ENCODE data around the gene KCNH5. TPM values are rescaled to one million over a fixed set of nuclear protein-coding genes. Genes with fewer than 3 reads are reported as not detected.

The KCNH5 gene
- total RNA-seq, 2 donors from 2014 or later = not detected

DNA sequence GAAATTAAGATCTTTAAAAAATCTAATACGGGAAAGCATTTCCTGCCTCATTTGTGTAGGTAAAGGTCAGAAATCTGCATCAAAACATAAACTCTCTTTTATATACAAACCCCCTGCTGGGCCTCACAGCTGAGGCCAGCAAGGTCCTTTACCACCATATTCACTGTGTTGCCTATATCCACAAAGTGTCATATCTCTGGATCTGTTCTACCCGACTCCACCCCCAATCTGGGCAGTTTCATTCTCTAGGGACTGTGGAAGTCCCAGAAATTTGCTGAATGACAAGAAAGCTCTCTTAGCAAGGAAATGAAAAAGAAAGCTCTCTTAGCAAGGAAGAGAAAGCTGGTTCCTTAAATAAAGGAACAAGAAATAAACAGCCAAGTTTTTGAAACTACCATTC lies 301.7 kb downstream of the KCNH5 start:
- peaks cover 3 to 7% of the 10 kb centered on the region in 2 donors for H3K9me3 Mint-ChIP-seq
- no peak overlapping the region for H3K27ac Mint-ChIP-seq
- no peaks in the 10 kb centered on the region for H3K36me3 Mint-ChIP-seq
- ATAC-seq (no peak), DNase-seq (ENCODE audit: low spot score in 2 of 2) (no peak)

DNA sequence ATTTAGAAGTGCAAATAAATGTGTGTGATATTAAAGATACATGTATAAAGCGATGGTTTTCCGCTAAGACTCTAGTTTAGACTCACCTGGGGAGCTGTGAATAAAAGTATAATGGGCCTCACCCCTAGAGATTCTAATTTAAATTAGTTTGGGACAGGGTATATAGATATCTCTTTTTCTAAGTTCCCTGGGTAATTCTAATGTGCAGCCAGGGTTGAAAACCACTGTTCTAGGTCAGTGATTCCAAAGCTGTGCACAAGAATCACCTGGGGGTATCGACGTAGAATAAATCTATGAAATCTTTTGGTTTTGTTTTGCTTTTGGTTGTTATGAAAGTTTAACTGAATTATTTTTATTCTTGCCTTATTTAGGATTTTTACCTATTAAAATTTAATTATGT lies 302.1 kb downstream of the KCNH5 start:
- DNase-seq (ENCODE audit: low spot score in 2 of 2) (no peak), ATAC-seq (no peak)
- Mint-ChIP-seq H3K9me3 (peaks cover 4 to 5% of the 10 kb centered on the region in 2 donors), H3K36me3 (no peaks in the 10 kb centered on the region), H3K27ac (no peak overlapping the region)

DNA sequence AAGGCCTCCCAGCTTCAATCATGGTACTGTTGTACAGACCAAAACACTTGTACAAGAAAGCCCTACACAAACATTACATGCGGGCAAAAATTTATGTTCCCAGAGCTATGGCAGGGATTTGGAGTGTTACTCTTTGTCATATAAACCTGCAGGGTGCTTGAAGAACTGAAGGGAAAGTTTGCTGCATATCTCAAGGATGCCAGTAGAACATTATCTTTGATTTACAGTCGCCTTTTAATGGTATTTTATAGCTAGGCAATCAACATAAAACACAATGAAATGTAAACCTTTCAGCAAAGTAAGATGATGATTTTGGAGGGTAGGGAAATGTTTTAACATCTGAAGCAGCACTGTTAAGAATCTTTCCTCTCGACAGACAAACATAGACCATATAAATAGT lies 305.6 kb downstream of the KCNH5 start:
- Mint-ChIP-seq H3K27ac (no peak overlapping the region), H3K9me3 (peaks cover 4 to 5% of the 10 kb centered on the region in 2 donors), H3K36me3 (no peaks in the 10 kb centered on the region)
- ATAC-seq = no peak
- no peak for DNase-seq (ENCODE audit: low spot score in 2 of 2)

DNA sequence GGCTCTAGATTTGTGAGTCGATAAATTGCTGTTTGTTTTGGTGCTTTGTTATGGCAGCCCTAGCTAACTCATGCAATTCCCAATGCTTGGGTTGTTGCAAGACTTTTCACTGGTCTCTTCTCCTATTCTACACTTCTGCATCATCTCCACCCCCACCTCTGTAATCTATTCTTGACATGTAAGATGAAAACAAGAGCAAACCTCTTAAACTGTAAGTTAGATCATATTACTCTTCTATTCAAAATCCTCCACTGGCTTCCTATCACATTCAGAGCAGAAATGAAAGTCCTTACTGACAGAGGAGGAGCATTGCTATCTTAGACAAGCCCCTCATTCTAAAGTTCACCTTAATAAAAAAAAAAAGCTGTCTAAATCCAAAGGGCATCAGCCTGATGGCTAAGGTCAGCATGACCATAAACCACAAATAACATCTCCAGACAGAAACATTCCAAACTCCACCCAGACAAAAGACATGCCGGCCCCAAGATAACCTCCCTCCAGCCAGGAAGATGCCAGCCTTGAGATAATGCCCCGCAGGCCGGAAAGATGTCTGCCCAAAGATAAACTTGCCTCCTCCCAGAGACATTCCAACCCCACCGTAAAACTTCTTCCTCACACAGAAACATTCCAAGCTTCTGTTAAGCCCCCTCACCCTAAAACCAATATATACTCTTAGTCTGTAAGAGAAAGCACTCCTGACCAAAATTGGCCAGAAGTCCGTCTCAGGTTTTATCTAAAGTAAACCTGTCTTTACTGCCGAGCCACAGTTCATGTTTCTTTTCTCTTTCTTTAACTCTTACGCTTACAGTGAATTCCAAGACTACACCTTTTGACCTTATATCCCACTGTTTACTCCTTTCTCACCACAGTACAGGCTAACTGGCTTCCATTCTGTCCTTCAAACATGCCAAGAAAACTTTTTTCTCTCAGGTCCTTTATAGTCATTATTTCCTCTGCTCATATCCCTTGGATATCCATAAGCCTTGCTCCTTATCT lies 308.9 kb downstream of the KCNH5 start:
- ATAC-seq (no peak), DNase-seq (ENCODE audit: low spot score in 2 of 2) (no peak)
- no peaks in the 10 kb centered on the region for H3K36me3 Mint-ChIP-seq
- H3K27ac Mint-ChIP-seq = no peak overlapping the region
- peaks cover 4 to 5% of the 10 kb centered on the region in 2 donors for H3K9me3 Mint-ChIP-seq

DNA sequence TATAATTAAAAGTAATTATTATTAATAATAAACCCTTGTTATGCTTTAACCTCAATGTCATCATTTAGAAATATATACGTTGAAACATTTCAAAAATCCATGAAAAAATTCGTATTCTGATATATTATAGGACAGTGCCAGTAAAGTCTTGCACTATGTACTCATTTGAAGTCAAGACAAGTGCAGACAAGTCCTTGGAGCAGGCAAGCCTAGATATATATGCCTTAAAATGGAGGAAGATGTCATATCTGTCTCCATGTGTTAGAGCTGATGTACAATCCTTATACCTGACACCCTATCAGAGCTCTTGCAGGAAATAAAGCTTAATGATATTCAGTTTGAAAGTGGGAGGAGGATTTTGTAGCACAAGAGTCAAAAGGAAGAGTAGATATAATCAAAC lies 310.4 kb downstream of the KCNH5 start:
- no peak for ATAC-seq
- H3K9me3 Mint-ChIP-seq = peaks cover 4 to 5% of the 10 kb centered on the region in 2 donors

DNA sequence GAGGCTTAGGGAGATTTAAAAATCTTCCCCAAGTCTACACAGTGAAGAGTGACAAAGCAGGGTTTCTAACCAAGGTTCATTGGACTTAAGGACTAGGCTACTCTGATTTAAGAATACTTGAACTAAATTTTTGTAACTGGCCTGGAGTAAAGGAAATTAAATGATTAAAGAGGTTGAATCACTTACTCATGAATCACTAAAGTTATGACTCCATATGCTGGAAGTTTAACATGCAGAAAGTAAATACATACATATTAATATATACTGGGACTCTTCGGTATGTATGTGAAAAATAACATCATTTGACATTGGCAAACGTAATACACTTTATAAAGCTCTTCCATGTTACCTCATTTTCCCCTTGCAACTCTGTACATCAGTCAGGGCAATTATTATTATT lies 322.9 kb downstream of the KCNH5 start:
- no peak for ATAC-seq
- H3K27ac Mint-ChIP-seq = no peak overlapping the region
- H3K36me3 Mint-ChIP-seq = no peaks in the 10 kb centered on the region
- peaks cover 6 to 10% of the 10 kb centered on the region in 2 donors for H3K9me3 Mint-ChIP-seq
- DNase-seq (ENCODE audit: low spot score in 2 of 2) = no peak

More for the DNA sequence above, 310.4 kb downstream of the KCNH5 start:
- no peaks in the 10 kb centered on the region for H3K36me3 Mint-ChIP-seq
- H3K27ac Mint-ChIP-seq = no peak overlapping the region
- DNase-seq (ENCODE audit: low spot score in 2 of 2) = no peak

DNA sequence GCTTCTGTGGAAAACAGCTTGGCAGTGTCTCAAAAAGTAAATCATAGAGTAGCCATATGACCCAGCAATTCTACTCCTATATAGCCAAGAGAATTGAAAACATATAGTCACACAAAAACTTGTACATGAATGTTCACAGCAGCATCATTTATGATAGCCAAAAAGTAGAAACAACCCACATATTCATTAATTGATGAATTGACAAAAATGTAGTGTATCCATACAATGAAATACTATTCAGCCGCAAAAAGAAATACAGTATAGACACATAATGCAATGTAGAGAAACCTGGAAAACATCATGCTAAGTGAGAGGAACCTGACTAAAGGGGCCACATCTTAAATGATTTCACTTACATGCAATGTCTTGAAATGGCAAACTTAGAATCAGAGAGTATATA lies 326.6 kb downstream of the KCNH5 start:
- Mint-ChIP-seq H3K9me3 (peaks cover 6 to 10% of the 10 kb centered on the region in 2 donors), H3K27ac (no peak overlapping the region), H3K36me3 (no peaks in the 10 kb centered on the region)
- no peak for DNase-seq (ENCODE audit: low spot score in 2 of 2)
- ATAC-seq = no peak

DNA sequence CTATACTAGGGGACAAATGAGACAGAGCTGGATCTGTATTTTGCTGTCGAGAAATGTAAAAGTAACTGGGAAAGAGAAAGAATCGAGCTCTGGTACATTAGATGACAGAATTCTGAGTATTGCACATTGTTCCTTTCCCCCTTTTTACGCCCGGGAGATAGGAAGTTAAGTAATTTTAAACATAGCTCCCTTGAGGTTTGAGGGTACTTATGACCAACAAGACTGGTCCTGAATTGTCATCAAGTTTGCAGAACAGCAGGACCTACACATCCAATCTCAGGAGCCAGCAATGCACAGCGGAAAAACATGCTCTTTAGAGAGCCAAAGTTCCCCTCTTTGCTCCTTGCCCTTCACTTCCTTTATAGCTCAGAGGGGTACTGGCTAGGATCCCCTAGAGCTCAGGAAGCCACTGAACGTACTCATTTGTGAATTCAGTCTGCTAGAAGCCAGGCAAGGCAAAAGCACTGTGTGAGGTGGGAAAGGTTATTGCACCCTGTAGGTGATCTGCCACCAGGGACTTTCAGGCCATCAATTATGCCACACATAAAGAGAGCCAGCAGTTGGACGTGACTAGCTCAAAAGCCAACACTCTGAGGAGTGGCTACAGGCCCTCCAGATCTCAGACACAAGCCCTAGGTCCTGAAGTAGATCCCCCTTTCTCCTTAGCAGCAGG lies 333.8 kb downstream of the KCNH5 start:
- no peak overlapping the region for H3K27ac Mint-ChIP-seq
- H3K36me3 Mint-ChIP-seq = no peaks in the 10 kb centered on the region
- ATAC-seq (no peak), DNase-seq (ENCODE audit: low spot score in 2 of 2) (no peak)
- H3K9me3 Mint-ChIP-seq = no peaks in the 10 kb centered on the region

DNA sequence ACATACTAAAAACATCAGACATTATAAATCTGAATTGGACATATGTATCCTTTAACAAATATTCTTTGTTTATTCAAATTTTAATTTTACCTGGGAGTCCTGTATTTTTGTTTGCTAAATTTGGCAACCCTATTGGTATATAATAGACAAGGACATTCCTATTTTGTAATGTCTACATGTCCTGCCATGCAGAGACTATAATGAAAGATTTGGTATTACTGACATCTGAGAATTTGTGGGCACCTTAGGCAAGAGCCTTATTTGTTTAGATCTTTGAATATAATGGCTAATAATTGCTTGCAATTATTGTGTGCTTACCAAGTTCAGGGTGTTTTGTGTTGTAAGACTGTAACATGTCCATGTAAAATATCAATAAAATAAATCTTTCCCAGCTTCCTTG lies 334.4 kb downstream of the KCNH5 start:
- Mint-ChIP-seq H3K9me3 (no peaks in the 10 kb centered on the region), H3K27ac (no peak overlapping the region), H3K36me3 (no peaks in the 10 kb centered on the region)
- ATAC-seq (no peak), DNase-seq (ENCODE audit: low spot score in 2 of 2) (no peak)

DNA sequence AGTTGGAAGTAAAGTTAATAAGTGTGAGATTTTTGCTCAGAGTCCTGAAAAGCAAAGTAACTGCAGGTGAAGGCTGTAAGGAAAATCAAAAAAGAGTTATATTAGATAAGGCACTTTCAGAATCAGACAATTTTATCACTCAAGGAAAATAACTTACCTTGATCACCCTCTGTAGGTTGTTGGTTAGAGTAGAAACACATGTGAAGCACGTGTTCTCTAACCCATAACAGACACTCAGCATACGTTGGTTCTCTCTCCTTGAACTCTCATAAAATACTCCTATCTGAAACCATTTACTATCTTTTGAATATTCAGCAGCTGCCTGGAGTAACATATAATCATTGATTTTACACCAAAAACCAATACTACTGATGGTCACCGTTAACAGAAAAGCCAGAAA lies 335.5 kb downstream of the KCNH5 start:
- Mint-ChIP-seq H3K9me3 (no peaks in the 10 kb centered on the region), H3K27ac (no peak overlapping the region), H3K36me3 (no peaks in the 10 kb centered on the region)
- DNase-seq (ENCODE audit: low spot score in 2 of 2) = no peak
- ATAC-seq = no peak

DNA sequence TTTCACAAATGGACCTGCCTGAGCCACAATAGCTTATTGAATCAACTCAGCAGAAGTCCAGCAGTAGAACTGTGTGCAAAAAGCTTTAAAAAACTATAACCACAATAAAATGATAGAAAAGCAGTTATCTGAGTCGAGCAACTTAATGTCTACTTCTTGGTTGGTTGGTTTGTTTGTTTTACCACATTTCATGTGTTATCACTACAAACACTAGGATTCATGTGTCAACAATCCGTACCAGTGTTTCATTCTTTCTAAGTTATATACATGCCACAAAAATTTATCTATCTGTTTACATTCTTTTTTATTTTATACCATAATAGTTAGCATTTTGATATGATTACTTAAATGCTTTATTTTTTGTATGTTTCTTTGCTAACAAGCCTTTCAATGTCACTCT lies 339.0 kb downstream of the KCNH5 start:
- H3K27ac Mint-ChIP-seq = no peak overlapping the region
- ATAC-seq (no peak), DNase-seq (ENCODE audit: low spot score in 2 of 2) (no peak)
- H3K36me3 Mint-ChIP-seq = no peaks in the 10 kb centered on the region
- no peaks in the 10 kb centered on the region for H3K9me3 Mint-ChIP-seq

DNA sequence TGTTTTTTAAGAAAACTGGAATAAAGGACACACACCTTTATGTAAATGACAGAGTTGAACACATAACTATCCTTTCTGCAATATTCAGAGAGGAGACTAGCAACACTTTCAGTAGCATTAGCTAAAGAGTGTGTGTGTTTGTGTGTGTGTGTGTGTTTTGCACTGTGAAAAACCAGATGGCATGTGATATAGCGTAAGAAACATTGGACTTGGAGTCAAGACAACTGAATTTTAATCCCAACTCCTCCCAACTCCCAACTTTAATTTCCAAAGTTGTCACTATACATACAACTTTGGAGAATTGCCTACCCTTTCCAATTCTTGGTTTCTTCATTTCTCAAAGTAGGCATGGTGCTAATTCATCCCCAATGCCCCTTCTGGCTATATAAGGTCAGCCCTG lies 347.8 kb downstream of the KCNH5 start:
- no peak for ATAC-seq
- Mint-ChIP-seq H3K36me3 (no peaks in the 10 kb centered on the region), H3K9me3 (peaks cover 0 to 3% of the 10 kb centered on the region in 2 donors), H3K27ac (no peak overlapping the region)
- DNase-seq (ENCODE audit: low spot score in 2 of 2) = no peak

DNA sequence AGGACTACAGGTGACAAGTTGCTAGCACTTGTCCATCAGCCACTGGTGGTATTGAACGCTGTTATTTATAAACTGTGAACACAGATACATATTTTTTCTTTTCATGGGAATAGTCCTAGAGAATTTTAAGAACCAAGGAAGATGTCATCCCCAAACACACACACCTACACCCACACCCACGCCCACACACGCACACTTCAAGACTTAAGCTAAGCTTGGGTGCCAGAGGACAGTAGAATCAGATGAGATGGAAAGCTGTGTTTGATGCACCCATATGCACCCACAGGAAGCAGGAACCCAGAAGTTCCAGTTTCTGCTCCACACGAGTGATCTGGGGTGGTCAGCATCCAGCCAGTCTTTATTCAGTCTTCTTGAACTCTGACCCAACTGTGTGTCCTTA lies 348.3 kb downstream of the KCNH5 start:
- H3K9me3 Mint-ChIP-seq = peaks cover 0 to 3% of the 10 kb centered on the region in 2 donors
- DNase-seq (ENCODE audit: low spot score in 2 of 2) (no peak), ATAC-seq (no peak)
- no peak overlapping the region for H3K27ac Mint-ChIP-seq
- no peaks in the 10 kb centered on the region for H3K36me3 Mint-ChIP-seq

DNA sequence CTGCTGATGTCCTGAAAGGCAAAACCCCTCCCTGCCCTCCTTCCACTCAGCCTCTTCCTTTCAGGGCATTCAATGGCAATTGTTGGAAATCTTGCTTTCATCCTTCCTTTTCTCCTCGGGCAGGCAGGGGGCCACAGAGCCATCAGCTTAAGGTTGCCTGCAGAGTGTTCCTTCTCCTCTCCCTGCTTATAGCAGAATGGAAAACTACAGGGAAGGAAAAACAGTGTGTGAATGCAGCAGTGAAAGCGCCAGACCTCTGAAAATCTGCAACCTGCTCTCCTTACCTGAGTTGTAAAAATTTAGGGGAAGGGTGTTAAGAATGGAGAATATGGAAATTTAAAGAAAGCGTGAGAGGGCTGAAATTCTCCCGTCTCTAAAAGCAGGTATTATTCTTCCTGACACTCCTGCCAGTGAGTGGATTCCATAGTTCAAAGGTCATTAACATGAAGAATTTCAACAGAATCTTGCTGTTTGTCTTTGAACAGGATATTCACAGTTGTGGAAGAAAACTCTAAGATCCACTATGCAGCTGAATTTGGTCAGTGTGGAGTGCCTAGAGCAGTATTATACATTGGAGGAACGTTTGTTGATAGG lies 348.8 kb downstream of the KCNH5 start:
- Mint-ChIP-seq H3K36me3 (no peaks in the 10 kb centered on the region), H3K9me3 (peaks cover 0 to 3% of the 10 kb centered on the region in 2 donors), H3K27ac (no peak overlapping the region)
- ATAC-seq (no peak), DNase-seq (ENCODE audit: low spot score in 2 of 2) (no peak)

DNA sequence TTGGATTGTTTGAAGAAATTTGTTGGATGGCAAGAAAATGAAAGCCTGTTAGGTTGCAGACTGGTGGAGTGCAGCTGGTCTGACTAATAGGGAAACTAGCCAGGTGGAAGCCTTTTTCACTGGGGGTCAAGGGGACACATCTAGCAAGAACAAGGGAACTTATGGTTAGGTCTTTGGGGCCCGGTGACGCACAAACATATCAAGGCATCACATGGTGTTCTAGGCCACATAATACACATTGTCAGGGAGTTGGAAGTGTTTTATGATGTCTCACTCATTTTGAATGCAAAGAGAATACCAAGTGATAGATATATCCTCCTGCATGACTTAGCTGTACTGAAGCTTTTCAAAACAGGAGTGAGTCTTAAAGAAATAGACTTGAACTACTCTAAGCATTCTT lies 351.2 kb downstream of the KCNH5 start:
- no peaks in the 10 kb centered on the region for H3K36me3 Mint-ChIP-seq
- ATAC-seq = no peak
- peaks cover 5% of the 10 kb centered on the region in 2 donors for H3K9me3 Mint-ChIP-seq
- DNase-seq (ENCODE audit: low spot score in 2 of 2) = no peak
- H3K27ac Mint-ChIP-seq = no peak overlapping the region

DNA sequence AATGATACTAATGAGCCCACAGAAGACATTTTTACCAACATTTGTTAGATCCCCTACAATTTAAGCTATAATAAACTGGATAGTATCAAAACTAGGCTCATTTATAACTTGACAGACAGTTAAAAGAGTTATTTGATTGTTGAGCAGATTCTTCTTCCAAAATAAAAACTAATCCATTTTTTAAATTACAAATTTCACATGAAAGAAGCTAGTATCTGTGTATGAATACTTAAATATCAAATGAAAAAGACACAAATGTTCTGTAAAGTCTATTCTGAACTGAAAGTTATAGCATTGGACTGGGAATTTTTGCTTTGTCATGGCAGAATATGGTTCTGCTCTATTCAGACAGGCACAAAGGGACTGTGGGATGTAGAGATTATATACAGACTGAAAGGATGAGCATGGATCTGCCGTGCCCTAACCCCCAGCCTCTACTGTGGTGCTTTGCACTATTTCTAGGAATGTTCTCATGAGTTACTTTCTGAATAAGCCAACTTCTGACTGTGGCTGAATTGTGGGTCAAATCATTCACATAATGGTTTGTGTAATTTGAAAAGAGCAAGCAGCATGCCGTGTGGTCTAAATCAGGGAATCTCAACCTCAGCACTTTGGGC lies 352.7 kb downstream of the KCNH5 start:
- DNase-seq (ENCODE audit: low spot score in 2 of 2) = no peak
- Mint-ChIP-seq H3K36me3 (no peaks in the 10 kb centered on the region), H3K9me3 (peaks cover 5% of the 10 kb centered on the region in 2 donors), H3K27ac (no peak overlapping the region)
- no peak for ATAC-seq

All from activated naive CD4-positive, alpha-beta T cell treated with anti-CD3 and anti-CD28 coated beads, Interleukin-2, amount 50 U/mL, for 72 hours (primary cell).